OCI-LY7 (cell line): ENCODE data around the gene TADA2B. TPM values are rescaled to one million over a fixed set of nuclear protein-coding genes. Genes with fewer than 3 reads are reported as not detected.

Experiments used
- BruUV-seq: library from RNA; stranded (reverse); fragments of 400-500 nt; replicated peaks from 2 replicates; lab custom pipeline; 2021; lab: Mats Ljungman, UMichigan
- CTCF ChIA-PET: fragments of 300-600 bp; sonication (Branson Sonifier 250); formaldehyde crosslinking; loops from one replicate; lab custom pipeline; 2022; ENCODE audit warnings: antibody characterized with exemption; ENCODE audit not compliant: unreplicated experiment; lab: Charles Lee
- POLR2A ChIA-PET: fragments of 300-600 bp; sonication (Branson Sonifier 250); formaldehyde crosslinking; loops from one replicate; lab custom pipeline; 2022; ENCODE audit warnings: antibody characterized with exemption; lab: Charles Lee
- DNase-seq: peaks from one replicate; pipeline ENCODE4 v3.0.0-alpha.2; 2015; ENCODE audit warnings: low spot score
- H2AFZ ChIP-seq: fragments of 200-600 bp; sonication (generic), shearing (Covaris generic); 2 replicates; pipeline ENCODE4 v1.6.1; 2014; ENCODE audit warnings: mild to moderate bottlenecking, antibody characterized with exemption, low read length, moderate library complexity
- H3K27ac ChIP-seq: fragments of 200-600 bp; sonication (generic); 2 replicates; pipeline ENCODE4 v1.5.1; 2014; ENCODE audit warnings: mixed run types, low read depth, mild to moderate bottlenecking, moderate library complexity, low read length, inconsistent platforms; ENCODE audit not compliant: poor library complexity, severe bottlenecking
- H3K36me3 ChIP-seq: fragments of 200-600 bp; sonication (generic); 2 replicates; pipeline ENCODE4 v1.6.1; 2014; ENCODE audit warnings: mild to moderate bottlenecking, antibody characterized with exemption, low read length, moderate library complexity, mixed read lengths; ENCODE audit not compliant: insufficient read depth
- H3K4me1 ChIP-seq: fragments of 200-600 bp; sonication (generic); 2 replicates; pipeline ENCODE4 v1.5.1; 2014; ENCODE audit warnings: mild to moderate bottlenecking, low read length; ENCODE audit not compliant: insufficient read depth, poor library complexity, severe bottlenecking
- H3K4me2 ChIP-seq: fragments of 200-600 bp; sonication (generic); 2 replicates; pipeline ENCODE4 v1.6.1; 2014; ENCODE audit warnings: mild to moderate bottlenecking, low read length
- H3K4me3 ChIP-seq: fragments of 200-600 bp; sonication (generic); 2 replicates; pipeline ENCODE4 v1.5.1; 2014; ENCODE audit warnings: mild to moderate bottlenecking, low read depth, low read length; ENCODE audit not compliant: poor library complexity, severe bottlenecking
- H3K79me2 ChIP-seq: fragments of 200-600 bp; sonication (generic); 2 replicates; pipeline ENCODE4 v1.6.1; 2016; ENCODE audit warnings: low read depth, mild to moderate bottlenecking, low read length, moderate library complexity, mixed read lengths; ENCODE audit not compliant: insufficient read depth
- H3K9me2 ChIP-seq: fragments of 200-600 bp; sonication (generic); 2 replicates; pipeline ENCODE4 v1.6.1; 2016; ENCODE audit warnings: mild to moderate bottlenecking, low read length, mixed read lengths; ENCODE audit not compliant: insufficient read depth
- H3K9me3 ChIP-seq: fragments of 200-600 bp; sonication (generic); 2 replicates; pipeline ENCODE4 v1.6.1; 2014; ENCODE audit warnings: mild to moderate bottlenecking, mixed run types, low read length, mixed read lengths
- H4K20me1 ChIP-seq: fragments of 200-600 bp; sonication (generic); 2 replicates; pipeline ENCODE4 v1.6.1; 2014; ENCODE audit warnings: mild to moderate bottlenecking, antibody characterized with exemption, low read length, moderate library complexity, mixed read lengths; ENCODE audit not compliant: insufficient read depth
- EZH2phosphoT487 ChIP-seq: fragments of 200-600 bp; sonication (generic); IDR thresholded peaks from 2 replicates; pipeline ENCODE4 v1.6.1; 2018; ENCODE audit warnings: low read depth, borderline replicate concordance, mild to moderate bottlenecking, mixed run types, antibody characterized with exemption, low read length, moderate library complexity, mixed read lengths
- intact Hi-C: fragments of 100-400 bp; cut with micrococcal nuclease; formaldehyde crosslinking; loops from one replicate; pipeline ENCODE4 v1.10.0; 2022; ENCODE audit not compliant: unreplicated experiment
- total RNA-seq, 2 experiments: library from RNA; depleted of rRNA in 1 of 2; stranded (reverse); fragments of >200 nt in 1 of 2; shearing (Covaris generic) in 1 of 2; gene quantifications; 2 replicates each; pipeline ENCODE4 v1.2.3, GENCODE V29; 2014 to 2022
- TF ChIP-seq, protein P1 (sequence below): fragments of 200-600 bp; sonication (generic); conservative IDR thresholded peaks from 2 replicates; pipeline ENCODE4 v1.5.1; 2014; ENCODE audit warnings: mild to moderate bottlenecking, antibody characterized with exemption, low read length, moderate library complexity, mixed read lengths

The TADA2B gene
- total RNA-seq, 2 experiments from 2014 or later: 9.9 to 20.2 TPM

DNA sequence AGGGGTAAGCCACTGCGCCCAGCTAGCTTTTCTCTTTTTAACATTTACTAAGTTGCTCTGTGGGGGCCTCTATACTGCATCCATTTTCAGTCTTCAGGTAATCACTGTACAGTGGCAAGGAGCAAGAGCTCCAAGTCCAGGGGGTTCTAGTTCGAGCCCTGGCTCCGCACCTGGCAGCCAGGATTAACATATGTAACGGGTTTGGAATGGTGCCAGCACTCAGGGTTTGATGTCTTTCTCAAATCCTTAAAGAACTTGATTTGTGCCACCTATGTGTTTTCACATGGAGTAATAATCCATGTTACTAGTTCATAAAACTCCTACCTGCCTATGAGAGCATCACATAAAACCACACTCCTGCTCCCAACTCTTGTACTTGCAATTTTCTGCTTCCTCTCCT lies 20.2 kb downstream of the TADA2B start:
- no TSS peak for BruUV-seq
- TF ChIP-seq EZH2phosphoT487: no peak
- TF ChIP-seq, protein P1, sequence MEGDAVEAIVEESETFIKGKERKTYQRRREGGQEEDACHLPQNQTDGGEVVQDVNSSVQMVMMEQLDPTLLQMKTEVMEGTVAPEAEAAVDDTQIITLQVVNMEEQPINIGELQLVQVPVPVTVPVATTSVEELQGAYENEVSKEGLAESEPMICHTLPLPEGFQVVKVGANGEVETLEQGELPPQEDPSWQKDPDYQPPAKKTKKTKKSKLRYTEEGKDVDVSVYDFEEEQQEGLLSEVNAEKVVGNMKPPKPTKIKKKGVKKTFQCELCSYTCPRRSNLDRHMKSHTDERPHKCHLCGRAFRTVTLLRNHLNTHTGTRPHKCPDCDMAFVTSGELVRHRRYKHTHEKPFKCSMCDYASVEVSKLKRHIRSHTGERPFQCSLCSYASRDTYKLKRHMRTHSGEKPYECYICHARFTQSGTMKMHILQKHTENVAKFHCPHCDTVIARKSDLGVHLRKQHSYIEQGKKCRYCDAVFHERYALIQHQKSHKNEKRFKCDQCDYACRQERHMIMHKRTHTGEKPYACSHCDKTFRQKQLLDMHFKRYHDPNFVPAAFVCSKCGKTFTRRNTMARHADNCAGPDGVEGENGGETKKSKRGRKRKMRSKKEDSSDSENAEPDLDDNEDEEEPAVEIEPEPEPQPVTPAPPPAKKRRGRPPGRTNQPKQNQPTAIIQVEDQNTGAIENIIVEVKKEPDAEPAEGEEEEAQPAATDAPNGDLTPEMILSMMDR: no peak
- Histone ChIP-seq H3K36me3 (peaks cover 76% of the 10 kb centered on the region), H4K20me1 (peaks cover 17% of the 10 kb centered on the region), H3K27ac (no peak overlapping the region), H3K9me3 (no peaks in the 10 kb centered on the region), H3K4me1 (peaks cover 21% of the 10 kb centered on the region), H3K4me2 (no peak overlapping the region), H2AFZ (no peak overlapping the region), H3K4me3 (no peak overlapping the region), H3K79me2 (peaks cover 39% of the 10 kb centered on the region), H3K9me2 (no peaks in the 10 kb centered on the region)
- ChIA-PET CTCF (no interaction called here), POLR2A (interaction anchor here (1.9 kb wide), 1 partner anchor 17 kb away, joined by 7 read pairs; no protein-coding TSS in a partner anchor)
- DNase-seq: no peak
- intact Hi-C loops: no loop called here

DNA sequence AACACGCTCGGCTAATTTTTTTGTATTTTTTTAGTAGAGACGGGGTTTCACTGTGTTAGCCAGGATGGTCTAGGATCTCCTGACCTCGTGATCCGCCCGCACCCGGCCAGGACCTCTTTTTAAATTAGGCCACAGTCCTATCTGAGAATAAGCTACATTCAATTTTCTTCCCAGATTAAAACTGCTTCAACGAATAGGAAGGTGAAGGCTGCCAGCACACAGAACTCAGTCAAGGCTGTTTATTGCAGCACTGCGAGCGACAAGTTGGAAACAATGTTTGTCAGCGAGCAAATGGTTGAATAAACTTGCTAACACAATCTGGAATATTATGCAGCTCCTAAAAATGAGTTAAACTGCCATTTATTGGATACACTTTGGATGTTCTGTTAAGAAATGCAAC lies 22.8 kb downstream of the TADA2B start:
- H3K27ac ChIP-seq: no peak overlapping the region
- H3K36me3 ChIP-seq: peaks cover 49% of the 10 kb centered on the region
- ChIA-PET CTCF (no interaction called here), POLR2A (interaction anchor here (0.6 to 2.6 kb wide), 5 partner anchors 9 to 157 kb away, joined by 3 to 9 read pairs (median 5); partner anchors contain the start of genes TADA2B and TBC1D14)
- H3K4me1 ChIP-seq: peaks cover 27% of the 10 kb centered on the region
- no peaks in the 10 kb centered on the region for H3K9me3 ChIP-seq
- H3K4me2 ChIP-seq: peak overlapping the region; percentile 86
- no peak for DNase-seq
- BruUV-seq: no TSS peak
- H2AFZ ChIP-seq: no peak overlapping the region
- peaks cover 12% of the 10 kb centered on the region; the same call in 1 of the 2 replicates for H4K20me1 ChIP-seq
- H3K79me2 ChIP-seq: peaks cover 39% of the 10 kb centered on the region
- TF ChIP-seq, protein P1: no peak
- no peak for TF ChIP-seq EZH2phosphoT487
- intact Hi-C loops: no loop called here
- no peaks in the 10 kb centered on the region for H3K9me2 ChIP-seq
- peak overlapping the region; percentile 94 for H3K4me3 ChIP-seq

DNA sequence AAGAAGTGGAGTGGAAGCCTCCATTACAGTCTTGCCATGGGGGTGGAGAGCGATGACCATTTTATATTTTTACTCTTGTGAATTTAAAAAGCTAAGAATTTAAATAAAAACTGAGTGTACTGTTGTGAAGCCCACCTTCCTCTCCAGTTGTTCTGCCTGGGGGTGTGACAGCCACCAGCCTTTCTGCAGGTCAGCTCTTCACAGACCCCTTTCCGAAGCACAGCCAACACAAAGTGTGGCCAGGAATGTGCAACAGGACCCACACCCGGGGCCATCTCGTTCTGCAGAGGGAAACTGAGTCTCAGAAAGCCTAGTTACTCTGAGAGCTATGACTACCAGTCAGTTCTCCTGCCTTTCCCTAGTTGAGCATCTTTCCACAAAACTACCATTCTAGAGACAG lies 23.3 kb downstream of the TADA2B start:
- no peak overlapping the region for H3K27ac ChIP-seq
- DNase-seq: no peak
- H3K9me3 ChIP-seq: no peaks in the 10 kb centered on the region
- peaks cover 12% of the 10 kb centered on the region; the same call in 1 of the 2 replicates for H4K20me1 ChIP-seq
- TF ChIP-seq, protein P1: no peak
- TF ChIP-seq EZH2phosphoT487: no peak
- peak overlapping the region; percentile 86 for H3K4me2 ChIP-seq
- H3K4me3 ChIP-seq: peak overlapping the region; percentile 94
- no peak overlapping the region for H2AFZ ChIP-seq
- TSS peak; percentile 69 for BruUV-seq
- peaks cover 39% of the 10 kb centered on the region for H3K79me2 ChIP-seq
- H3K36me3 ChIP-seq: peaks cover 44% of the 10 kb centered on the region
- H3K9me2 ChIP-seq: no peaks in the 10 kb centered on the region
- CTCF ChIA-PET: no interaction called here
- intact Hi-C loops: no loop called here
- peaks cover 27% of the 10 kb centered on the region for H3K4me1 ChIP-seq
- POLR2A ChIA-PET: interaction anchor here (1.4 to 2.6 kb wide), 5 partner anchors 10 to 350 kb away, joined by 3 to 9 read pairs (median 5); partner anchors contain the start of genes TADA2B and TBC1D14
